DMS114 treated with DMSO at 0.1 percent for 48 hours (cell line): Measurements from ENCODE around the gene LY6G5C.
"Not testable (repeated sequence)": the region's sequence is repeated elsewhere in the genome, so short reads cannot be mapped to it uniquely, and the experiment has no call there.

Experiments
- DNase-seq: peaks from one replicate; lab custom pipeline; 2025; ENCODE audit not compliant: unreplicated experiment; lab: John Stamatoyannopoulos, UW

The LY6G5C gene

DNA sequence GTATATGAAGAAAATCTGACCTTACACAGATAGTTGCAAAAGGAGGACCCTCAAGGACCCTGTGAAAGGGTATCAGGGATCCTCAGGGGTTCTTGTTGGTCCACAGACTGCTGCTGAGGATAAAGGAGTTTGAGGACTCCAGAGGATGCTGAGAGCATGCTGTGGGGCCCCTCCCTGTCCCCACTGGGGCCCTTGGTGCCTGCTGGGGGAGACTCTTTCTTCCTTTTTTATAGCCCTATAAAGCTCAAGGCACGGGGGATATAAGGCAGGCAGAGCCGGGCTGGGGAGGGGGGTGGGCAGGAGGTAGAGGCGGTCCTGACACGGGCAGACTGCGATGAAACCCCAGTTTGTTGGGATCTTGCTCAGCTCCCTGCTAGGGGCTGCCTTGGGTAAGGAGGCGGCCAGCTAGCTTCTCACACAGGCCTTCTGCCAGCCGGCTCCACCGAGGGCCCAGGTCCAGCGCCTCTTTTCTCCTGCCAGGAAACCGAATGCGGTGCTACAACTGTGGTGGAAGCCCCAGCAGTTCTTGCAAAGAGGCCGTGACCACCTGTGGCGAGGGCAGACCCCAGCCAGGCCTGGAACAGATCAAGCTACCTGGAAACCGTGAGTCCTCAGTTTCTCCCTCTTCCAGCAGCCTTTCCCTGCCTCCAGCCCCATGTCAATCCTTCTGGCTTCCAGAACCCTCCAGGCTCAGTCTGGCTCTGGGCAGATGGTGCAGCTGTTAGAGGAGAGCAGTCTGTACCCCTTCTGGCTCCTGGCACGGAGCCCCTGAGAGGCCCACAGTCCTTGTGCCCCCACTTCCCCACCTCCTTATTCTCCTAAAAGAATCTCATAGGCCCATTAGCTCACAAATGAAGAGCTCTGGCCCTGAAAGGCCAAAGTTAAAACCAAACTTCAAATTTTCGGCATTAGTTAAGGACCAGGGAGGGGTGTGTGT lies 34.4 kb upstream of the LY6G5C start, which contains the start of gene LY6G6D:
Gene LY6G6D (plus strand): TSS at position 327 of the 937 bp plus-strand sequence. CDS start 8 bp downstream, at position 335.
- DNase-seq: no peak

DNA sequence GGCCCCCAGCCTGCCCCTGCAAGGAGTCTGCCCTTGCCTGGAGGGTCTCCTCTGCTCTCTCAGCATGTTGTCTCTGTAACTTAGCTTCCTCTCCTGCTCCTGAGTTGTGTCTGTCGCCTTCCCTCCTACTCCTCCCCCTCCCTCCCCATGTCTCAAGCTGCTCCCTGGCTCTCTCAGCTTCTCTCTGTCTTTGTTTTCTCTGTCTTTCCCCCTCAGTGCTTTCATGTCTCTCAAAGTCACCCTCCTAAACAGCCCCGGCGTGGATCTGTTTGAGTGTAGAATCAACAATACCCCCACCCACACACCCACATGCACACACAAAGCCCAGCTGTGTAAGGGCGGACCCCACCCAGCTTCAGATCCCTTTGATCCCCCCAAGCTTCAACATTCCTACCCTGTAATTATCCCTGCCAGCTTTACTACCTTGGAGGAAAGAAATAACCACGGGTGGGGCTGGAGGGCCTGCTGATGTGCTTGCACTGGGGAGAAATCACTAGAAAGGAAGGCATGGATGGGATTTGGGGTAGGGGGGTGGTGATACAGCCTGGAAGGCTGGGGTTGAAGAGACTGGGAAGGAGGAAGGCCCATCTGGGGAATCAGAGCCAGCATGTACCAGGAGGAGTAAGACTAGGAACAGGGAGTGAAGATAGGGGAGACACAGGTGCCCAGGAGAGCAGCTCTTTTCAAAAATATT lies 33.3 kb upstream of the LY6G5C start:
- DNase-seq: no peak

DNA sequence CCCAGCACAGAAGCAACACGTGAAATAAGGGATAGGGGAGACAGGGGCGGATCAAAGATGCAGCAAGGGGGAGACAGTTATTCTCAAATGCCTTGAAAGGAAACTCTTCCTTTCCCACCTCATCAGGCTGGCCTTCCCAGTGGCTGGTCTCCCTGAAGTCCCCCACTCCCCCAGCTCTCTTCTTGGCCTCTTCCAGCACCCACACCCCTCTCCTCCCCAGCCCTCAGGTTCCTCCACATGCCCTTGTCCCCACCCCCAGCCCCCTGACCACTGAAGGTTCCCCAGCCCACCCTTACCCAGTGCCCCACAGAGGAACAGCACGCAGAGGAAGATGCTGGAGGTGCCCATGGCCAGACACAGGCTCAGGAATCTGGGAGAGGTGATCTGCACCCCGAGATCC lies 32.6 kb upstream of the LY6G5C start:
- no peak for DNase-seq

DNA sequence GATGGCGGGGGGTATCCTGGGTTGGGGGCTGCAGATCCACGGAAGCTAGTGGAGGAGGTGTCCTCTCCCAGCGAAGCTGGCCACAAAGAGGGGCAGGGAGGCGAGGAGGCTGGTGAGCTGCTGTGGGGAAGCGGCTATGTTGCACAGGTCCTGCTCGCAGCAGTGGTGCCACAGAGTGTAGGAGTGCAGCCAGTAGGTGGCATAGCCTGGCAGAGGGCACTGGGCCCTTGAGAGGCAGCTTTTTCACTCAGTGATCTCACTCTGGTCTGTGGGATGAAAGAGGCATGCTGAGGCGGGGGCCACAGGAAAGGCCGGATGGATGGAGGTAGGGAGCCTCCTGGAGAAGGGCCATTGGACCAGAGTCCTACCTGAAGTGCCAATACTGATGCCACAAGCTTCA lies 31.4 kb upstream of the LY6G5C start:
- DNase-seq: no peak

DNA sequence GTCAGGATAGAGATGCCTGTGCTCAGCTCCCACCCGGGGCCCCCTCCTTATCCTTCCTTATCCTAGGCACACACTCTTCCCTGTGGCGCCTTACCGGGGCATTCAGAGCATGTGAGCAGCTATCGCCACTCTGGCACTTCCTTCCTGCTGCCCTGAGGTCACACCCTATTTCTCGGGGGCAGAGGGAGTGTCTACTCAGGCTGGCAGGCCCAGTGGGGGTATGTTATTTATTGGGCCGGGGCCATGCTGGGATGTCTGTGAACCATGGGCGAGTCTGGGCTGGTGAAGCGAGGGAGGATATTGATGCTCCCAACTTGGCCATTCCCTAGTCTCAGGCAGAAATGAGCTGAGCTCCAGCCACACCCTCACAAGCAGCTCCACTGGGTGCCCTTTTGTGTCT lies 30.4 kb upstream of the LY6G5C start:
- no peak for DNase-seq

DNA sequence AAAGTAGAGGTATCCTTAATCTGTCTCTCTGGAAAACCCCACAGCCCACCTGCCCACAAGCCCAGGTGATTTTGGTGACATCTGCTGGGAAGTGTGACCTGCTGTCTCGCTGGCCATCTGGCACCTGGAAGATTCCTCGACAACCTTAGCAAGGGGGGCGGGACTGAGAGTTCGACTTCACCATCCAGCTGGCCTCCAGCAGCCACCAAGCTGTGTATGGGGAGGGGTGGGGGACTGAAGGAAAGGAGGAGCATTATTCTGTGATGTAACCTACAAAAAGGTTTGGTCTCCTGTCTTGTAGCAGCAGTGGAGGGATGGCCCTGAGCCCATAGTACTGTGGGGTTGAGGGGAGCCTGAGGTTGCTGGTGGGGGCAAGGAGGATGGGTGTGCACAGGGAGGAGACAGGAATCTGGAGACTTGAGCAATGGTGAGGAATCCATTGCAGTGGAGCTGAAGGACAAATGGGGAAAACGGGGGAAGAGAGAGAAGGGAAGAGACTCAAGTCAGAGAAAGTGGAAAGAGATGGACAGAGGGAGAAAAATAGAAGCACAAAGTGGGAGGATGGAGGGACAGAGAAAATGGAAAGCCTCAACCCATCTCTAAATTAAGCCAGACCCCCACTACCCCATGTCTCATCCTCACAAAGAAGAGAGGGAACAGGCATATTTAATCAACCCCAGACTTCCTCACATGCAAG lies 29.8 kb upstream of the LY6G5C start:
- DNase-seq: no peak

DNA sequence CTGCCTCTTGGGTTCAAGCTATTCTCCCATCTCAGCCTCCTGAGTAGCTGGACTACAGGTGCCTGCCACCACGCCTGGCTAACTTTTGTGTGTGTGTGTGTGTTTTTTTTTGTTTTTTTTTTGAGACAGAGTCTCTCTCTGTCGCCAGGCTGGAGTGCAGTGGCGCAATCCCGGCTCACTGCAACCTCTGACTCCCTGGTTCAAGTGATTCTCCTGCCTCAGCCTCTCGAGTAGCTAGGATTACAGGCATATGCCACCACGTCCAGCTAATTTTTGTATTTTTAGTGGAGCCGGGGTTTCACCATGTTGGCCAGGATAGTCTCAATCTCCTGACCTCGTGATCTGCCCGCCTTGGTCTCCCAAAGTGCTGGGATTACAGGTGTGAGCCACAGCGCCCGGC lies 28.3 kb upstream of the LY6G5C start:
- DNase-seq: not testable (repeated sequence)

DNA sequence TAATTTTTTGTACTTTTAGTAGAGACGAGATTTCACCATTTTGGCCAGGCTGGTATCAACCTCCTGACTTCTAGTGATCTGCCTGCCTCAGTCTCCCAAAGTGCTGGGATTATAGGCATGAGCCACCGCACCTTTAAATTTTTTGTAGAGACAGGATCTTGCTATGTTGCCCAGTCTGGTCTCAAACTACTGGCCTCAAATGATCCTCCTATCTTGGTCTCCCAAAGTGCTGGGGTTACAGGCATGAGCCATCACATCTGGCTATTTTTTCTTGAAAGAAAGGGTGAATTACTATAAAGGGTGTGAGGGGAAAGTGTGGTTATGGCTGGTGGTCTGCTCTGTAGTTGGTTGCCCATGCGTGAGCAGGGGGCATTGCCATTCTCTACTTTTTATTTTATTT lies 27.4 kb upstream of the LY6G5C start:
- DNase-seq: no peak

DNA sequence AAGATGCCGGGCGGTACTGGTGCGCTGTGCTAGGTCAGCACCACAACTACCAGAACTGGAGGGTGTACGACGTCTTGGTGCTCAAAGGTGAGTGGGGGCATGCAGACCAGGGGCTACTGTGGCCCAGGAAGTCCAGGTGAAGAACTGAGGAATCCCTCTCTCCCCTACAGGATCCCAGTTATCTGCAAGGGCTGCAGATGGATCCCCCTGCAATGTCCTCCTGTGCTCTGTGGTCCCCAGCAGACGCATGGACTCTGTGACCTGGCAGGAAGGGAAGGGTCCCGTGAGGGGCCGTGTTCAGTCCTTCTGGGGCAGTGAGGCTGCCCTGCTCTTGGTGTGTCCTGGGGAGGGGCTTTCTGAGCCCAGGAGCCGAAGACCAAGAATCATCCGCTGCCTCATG lies 26.8 kb upstream of the LY6G5C start:
- no peak for DNase-seq

DNA sequence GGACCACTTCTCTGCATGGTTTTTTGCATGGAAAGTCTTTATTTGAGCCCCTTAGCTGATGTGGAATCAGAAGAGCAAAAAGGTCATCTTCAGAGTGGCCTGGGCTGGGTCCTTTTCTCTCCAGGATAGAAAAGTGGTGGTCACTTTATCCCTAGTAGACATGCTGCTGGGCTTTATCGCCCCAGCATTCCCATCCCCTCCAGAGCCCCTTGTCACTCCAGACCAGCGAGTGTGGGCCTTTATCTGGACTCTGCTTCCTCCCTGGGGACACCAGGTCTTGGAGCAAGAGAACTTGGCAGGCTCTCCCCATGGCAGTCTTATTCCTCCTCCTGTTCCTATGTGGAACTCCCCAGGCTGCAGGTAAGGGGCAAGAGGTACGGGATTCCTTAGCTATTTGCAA lies 25.7 kb upstream of the LY6G5C start, which contains the start of gene LY6G6F:
Gene LY6G6F (plus strand): TSS at position 268 of the 400 bp plus-strand sequence. CDS start 41 bp downstream, at position 309.
- DNase-seq: no peak

DNA sequence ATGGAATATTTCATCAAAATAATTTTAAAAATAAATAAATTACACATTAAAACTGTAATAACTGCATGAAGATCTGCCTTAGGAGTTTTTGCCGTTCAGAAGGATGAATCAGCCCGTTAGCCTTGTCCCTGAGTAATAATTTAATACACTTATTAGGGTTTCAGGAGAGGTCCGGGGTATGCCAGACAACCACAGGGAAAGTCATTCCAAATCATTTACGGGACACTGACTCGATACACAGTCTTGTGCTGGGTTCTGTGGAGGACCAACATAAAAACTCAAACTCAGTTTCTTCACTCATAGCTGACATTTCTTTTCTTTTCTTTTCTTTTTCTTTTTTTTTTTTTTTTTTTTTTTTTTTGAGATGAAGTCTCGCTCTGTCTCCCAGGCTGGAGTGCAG lies 25.1 kb upstream of the LY6G5C start:
- DNase-seq: no peak

DNA sequence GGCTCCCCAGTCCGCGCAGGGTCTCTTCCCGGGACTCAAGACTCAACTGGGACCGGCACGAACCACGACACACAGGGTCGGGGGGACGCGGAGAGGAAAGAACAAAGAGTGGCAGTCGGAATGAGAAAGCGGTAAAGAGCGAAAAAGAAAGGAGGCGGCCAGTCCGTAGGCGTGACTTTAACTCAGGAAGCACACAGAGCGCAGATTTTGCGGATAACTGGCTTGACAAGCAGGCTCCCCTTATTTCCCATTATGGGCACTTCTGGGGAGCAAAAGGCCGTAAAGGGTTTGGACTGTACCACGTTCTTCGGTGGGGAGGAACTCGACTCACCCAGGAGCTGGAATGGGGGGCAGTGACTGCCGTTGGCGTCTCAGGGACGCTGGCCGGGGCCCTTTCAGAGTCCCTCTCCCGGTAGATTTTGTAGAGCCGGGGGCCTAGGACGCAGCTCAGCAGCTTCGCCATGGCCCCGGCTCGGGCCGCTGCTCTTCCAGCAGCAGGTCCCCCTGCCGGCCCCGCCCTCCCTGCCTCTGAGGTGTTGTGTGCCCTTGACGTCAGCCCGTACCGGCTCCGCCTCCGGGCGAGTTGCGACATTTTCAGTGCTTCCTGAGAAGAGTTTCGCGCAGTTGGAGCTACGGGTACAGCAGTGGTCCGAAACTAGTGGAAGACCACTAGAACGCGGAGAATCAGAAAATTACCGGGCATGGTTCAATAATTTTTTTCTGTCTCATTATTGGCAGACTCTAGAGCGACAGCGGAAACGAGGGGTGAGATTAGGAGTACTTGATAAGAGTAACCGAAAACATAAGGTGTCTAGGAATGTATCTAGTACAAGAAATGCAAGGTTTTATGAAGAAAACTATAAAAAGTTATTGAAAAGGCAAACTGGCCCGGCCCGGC lies 22.2 kb upstream of the LY6G5C start, which contains the start of gene ABHD16A:
Gene ABHD16A (minus strand): TSS at position 506 of the 898 bp plus-strand sequence. CDS start 43 bp downstream, at position 463.
- DNase-seq: peak; percentile 98

DNA sequence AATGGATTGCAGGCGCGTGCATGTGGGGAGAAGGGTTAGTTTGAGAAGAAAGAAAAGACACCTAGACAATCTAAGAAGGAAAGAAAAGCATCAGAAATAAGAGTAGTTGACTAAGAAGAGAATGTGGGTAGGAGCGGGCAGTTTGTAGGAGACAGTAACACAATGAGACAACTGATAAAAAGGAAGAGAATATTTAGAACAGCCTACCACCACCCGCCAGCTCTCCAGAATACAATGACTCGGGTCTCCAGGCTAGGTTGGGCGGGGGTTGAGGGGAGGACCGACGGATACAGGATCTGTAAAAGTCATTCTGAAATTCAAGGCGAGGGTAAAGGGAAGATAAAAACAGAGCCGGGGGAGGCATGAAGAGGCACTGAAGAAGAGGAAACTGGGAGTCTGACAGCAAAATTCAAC lies 21.5 kb upstream of the LY6G5C start:
- no peak for DNase-seq

DNA sequence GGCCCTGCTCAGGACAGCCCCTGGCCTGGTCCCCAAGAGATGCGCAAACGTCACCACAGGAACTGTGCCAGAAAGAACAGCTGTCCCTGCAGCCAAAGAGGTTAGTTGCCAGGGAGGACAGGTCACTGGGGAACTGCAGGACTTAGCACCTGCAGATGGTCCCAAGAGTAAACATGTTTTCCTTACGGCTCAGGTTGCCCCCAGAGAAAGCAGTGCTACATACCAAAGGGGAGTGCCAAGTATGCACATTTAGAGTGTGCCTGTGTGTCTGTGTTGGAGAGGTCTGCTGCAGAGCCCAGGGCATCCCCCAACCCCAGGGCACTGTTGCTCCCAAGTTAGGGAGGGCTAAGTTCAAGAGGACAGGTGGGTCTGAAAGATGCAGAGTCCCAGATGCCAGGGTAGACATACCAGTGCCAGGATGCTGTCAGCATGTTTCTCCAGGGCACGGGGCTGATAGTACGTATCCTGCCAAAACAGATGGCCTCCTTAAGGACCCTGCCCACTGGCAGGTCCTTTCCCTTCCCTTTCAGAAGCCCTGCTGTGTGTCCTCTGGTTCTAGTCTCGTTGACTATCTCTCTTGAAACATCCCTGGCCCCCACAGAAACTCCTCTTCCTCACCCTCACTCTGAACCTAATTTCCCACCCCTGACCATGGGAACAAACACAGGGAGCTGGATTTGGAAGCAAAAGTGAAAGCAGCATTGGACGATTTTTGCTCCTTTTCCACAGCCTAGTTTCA lies 21.0 kb upstream of the LY6G5C start:
- DNase-seq: no peak

DNA sequence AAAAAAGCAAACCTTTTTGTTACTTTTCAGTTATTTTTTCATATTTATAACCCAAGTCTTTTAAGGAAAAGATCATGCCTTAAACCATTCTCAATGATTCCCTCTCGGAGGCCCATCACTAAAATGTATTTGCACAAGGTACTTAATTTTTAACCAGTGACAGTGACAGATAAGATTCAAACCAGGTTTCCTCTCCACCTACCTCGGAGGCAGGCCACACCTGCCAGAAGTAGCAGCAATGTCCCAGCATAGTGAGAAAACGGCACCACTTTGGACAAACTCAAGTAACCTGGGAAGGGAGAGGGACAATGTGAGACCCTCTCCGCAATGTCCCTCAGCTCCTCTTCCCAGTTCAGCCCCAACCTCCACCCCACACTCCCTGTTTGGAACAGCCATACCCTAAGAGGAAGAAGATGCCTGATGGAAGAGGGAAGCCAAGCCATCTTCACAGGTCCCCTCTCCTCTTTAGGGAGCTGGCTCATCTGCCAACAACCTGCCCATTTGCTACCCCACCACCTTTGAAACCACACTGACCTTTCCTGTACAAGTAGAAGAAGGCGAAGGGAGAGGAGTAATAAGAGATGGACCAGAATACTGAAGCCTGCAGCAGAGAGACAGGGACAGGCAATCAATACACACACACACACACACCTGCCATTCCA lies 20.0 kb upstream of the LY6G5C start:
- DNase-seq: no peak

DNA sequence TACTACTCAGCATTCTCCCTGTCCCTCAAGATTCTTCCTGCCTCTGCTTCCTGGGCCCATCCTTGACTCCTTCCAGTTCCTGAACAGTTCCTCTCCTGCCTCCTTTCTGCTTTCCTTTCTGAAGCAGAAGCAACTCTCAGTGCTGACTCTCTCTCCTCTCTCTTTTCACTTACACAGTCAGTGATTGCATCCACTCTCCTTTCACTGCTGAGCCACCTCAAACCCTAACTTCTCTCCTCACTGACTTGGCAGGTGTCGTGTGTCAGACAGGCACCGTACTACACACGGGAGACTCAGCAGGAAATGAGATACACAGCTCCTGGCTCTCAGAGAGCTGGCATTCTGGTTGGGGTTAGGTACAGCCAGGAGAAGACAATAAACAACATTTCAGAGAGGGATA lies 16.7 kb upstream of the LY6G5C start:
- no peak for DNase-seq

DNA sequence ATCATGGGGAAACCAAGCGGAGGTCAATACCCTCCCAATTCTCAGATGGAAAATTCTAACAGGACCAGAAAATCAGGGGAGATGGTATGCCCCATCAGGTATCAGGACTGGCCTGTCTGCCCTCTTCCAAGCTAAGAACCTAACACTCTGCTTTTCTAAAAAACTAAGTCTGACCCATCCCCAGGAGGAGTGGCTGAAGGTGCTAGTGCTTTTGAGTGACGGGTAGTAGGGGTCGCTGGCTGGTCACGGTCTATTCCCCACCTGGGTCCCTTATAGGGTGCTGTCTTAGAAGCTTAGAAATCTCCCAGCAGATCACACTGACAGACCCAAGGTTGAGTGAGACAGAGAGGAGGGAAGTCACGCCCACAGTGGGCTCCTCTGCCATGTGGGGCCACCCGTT lies 12.7 kb upstream of the LY6G5C start:
- no peak for DNase-seq

DNA sequence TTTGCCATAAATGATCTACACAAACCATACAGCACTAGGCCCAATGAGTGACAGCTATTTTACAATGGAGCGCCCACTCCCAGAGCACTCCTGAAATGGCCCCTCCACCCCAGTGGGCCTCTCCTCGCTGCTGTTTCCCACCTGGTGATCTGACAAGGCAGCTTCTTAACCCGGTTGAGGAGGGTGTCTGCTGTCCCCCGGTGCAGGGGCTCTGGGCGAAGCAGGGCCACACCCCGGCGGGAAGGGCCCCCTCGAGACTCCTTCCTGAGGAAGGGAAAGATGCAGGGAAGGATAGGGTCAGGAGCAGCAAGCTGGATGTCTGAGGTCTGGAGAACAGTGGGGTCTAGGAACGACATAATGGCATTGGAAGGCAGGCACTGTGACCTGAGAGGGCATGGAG lies 12.0 kb upstream of the LY6G5C start:
- no peak for DNase-seq

DNA sequence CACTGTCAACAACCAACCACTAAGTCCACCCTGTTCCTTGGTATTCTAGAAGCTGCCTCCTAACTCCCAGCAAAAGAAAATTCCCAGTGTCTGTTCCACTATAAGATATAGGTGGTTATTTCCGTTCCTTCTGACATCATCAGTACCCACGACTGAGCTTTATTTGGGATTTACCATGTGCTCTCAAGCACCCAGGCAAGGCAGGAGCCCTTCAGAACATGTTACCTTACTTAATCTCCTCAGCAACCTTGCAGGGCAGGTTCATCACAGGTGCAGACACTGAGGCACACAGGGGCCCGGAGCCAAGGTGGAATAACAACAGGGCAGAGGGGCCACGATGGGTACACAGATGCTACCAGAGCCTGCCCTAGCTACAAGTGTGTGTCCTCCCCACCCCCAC lies 11.5 kb upstream of the LY6G5C start:
- DNase-seq: no peak
